SK-N-MC (cell line): ENCODE data around the gene PRR7.

Experiments used
- DNase-seq: peaks from one replicate; pipeline ENCODE4 v3.0.0-alpha.2; 2011; ENCODE audit warnings: low read depth, low spot score
- H3K27ac ChIP-seq: fragments of 200-600 bp; sonication (generic); 2 replicates; pipeline ENCODE4 v1.5.1; 2016; ENCODE audit warnings: mixed run types
- H3K36me3 ChIP-seq: fragments of 200-600 bp; sonication (generic); 2 replicates; pipeline ENCODE4 v1.6.1; 2017; ENCODE audit warnings: antibody characterized with exemption, low read length, mixed read lengths; ENCODE audit not compliant: insufficient read depth
- H3K4me3 ChIP-seq: fragments of 200-600 bp; sonication (generic); 2 replicates; pipeline ENCODE4 v1.5.1; 2016
- H3K9ac ChIP-seq: fragments of 200-600 bp; sonication (generic); 2 replicates; pipeline ENCODE4 v1.8.0; 2017; ENCODE audit warnings: mixed run types, mixed read lengths; ENCODE audit not compliant: insufficient read length
- H3K9me3 ChIP-seq: fragments of 200-600 bp; sonication (generic); 2 replicates; pipeline ENCODE4 v1.6.1; 2017; ENCODE audit warnings: low read depth, mild to moderate bottlenecking, antibody characterized with exemption, low read length, moderate library complexity, mixed read lengths
- EZH2 ChIP-seq: fragments of 200-600 bp; sonication (generic); IDR thresholded peaks from one replicate; pipeline ENCODE4 v1.6.1; 2017; ENCODE audit warnings: antibody characterized with exemption
- FOXP2 ChIP-seq: optimal IDR thresholded peaks from 2 replicates; pipeline ENCODE3; 2011; ENCODE audit warnings: mild to moderate bottlenecking, moderate library complexity; ENCODE audit not compliant: insufficient read depth; ENCODE audit errors: extremely low read length, control extremely low read depth
- POLR2AphosphoS5 ChIP-seq: IDR thresholded peaks from 2 replicates; pipeline ENCODE4 v1.6.1; 2012; ENCODE audit warnings: mild to moderate bottlenecking, low read depth, low read length, borderline replicate concordance

PRR7 gene

GRCh38 chr5:177428574-177429217 lies 17.9 kb upstream of the PRR7 start:
- H3K9ac ChIP-seq, result no peak overlapping the region
- no peak for DNase-seq
- no peak overlapping the region for H3K27ac ChIP-seq
- TF ChIP-seq POLR2AphosphoS5, result no peak
- H3K36me3 ChIP-seq, result peaks cover 1% of the 10 kb centered on the region; the same call in 1 of the 2 replicates
- no peaks in the 10 kb centered on the region for H3K9me3 ChIP-seq
- no peak overlapping the region for H3K4me3 ChIP-seq

DNA sequence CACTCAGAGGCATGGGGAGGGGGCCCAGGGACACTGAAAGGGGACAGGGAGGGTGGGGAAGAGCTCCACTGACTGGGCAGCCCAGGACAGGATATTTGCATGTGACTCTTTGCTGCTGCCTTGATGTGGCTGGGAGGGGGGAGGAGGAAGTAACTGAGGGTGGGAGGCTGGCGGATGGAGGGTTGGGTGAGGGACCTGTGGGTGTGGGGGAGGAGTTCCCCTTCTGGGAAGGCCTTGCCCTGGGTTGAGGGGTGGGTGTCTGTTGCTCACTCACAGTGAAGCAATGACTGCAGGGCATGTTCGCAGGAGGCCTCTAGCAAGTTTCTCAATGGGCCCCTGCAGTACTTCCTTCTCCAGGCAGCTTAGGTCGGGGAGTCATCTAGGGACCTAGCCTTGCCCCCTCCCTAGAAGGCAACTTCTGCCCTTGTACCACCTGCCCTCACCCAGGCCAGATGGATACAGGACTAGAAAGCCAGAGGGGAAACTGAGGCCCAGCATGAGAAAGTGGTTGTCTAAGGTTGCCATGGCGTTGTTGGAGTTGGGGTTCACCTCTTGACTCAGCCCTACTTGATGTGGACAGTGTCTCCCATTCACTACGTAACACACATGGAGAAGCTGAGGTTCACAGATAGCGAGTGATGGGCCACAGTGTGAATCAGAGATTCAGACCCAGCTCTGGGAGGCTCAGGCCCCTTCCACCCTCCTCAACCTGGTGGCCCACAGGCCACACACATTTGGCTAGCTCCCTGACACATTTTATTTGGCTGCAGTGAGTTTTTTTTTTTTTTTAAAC lies 17.2 kb upstream of the PRR7 start:
- no peak for TF ChIP-seq FOXP2
- TF ChIP-seq EZH2, result no peak
- no peak for TF ChIP-seq POLR2AphosphoS5
- Histone ChIP-seq H3K27ac (no peak overlapping the region), H3K36me3 (peaks cover 6% of the 10 kb centered on the region; the same call in 1 of the 2 replicates), H3K4me3 (no peak overlapping the region), H3K9me3 (no peaks in the 10 kb centered on the region), H3K9ac (no peak overlapping the region)
- no peak for DNase-seq

GRCh38 chr5:177430140-177430951 lies 16.3 kb upstream of the PRR7 start:
- no peak overlapping the region for H3K27ac ChIP-seq
- TF ChIP-seq EZH2, result no peak
- TF ChIP-seq FOXP2, result no peak
- no peak for TF ChIP-seq POLR2AphosphoS5
- no peaks in the 10 kb centered on the region for H3K9me3 ChIP-seq
- H3K4me3 ChIP-seq, result no peak overlapping the region
- H3K36me3 ChIP-seq, result peaks cover 6% of the 10 kb centered on the region; the same call in 1 of the 2 replicates
- no peak overlapping the region for H3K9ac ChIP-seq
- no peak for DNase-seq

GRCh38 chr5:177430972-177431316 lies 15.7 kb upstream of the PRR7 start:
- no peaks in the 10 kb centered on the region for H3K9me3 ChIP-seq
- H3K9ac ChIP-seq, result no peak overlapping the region
- no peak overlapping the region for H3K27ac ChIP-seq
- peaks cover 6% of the 10 kb centered on the region; the same call in 1 of the 2 replicates for H3K36me3 ChIP-seq
- no peak for TF ChIP-seq EZH2
- no peak overlapping the region for H3K4me3 ChIP-seq
- DNase-seq, result no peak

- no peak for TF ChIP-seq EZH2
- no peak for TF ChIP-seq FOXP2
- no peak for TF ChIP-seq POLR2AphosphoS5
- Histone ChIP-seq H3K4me3 (no peak overlapping the region), H3K27ac (no peak overlapping the region), H3K36me3 (peaks cover 6% of the 10 kb centered on the region; the same call in 1 of the 2 replicates), H3K9ac (no peak overlapping the region), H3K9me3 (no peaks in the 10 kb centered on the region)
- DNase-seq, result no peak
Observed at GRCh38 chr5:177431317-177432142, 15.1 kb upstream of the PRR7 start.

GRCh38 chr5:177432143-177432838 lies 14.3 kb upstream of the PRR7 start:
- no peak overlapping the region for H3K4me3 ChIP-seq
- no peak overlapping the region for H3K9ac ChIP-seq
- H3K36me3 ChIP-seq, result peaks cover 6% of the 10 kb centered on the region; the same call in 1 of the 2 replicates
- no peak for DNase-seq
- H3K9me3 ChIP-seq, result no peaks in the 10 kb centered on the region
- TF ChIP-seq FOXP2, result no peak
- TF ChIP-seq EZH2, result no peak
- no peak for TF ChIP-seq POLR2AphosphoS5
- no peak overlapping the region for H3K27ac ChIP-seq

DNA sequence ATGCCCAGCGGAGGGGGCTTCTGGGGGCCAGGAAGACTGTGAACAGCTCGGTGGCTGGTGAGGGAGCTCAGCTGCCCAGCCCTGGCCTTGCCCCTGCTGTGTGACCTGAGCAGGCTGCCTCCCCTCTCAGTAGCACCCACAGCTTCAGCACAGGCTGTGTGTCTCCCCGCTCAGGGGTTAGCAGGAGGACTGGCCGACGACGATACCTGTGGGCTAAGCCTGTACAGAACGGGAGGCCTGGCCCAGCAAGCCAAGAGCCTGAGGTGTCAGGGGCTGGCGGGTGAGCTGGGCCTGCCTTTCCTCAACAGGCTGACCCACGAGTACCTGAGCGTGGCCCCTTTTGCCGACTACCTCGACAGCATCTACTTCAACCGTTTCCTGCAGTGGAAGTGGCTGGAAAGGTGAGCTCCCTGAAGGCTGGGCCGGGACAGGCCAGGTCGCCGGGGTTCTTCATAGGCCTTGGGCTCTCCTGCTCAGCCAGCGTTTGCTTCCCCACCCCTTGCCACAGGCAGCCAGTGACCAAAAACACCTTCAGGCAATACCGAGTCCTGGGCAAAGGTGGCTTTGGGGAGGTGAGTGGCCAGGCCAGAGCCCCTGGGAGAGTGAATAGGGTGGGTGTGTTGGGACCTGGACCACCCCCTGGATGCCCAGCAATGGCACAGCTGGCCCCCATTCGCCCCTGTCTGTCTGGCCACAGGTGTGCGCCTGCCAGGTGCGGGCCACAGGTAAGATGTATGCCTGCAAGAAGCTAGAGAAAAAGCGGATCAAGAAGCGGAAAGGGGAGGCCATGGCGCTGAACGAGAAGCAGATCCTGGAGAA lies 13.6 kb upstream of the PRR7 start:
- no peak overlapping the region for H3K27ac ChIP-seq
- TF ChIP-seq EZH2, result no peak
- TF ChIP-seq POLR2AphosphoS5, result no peak
- no peak for TF ChIP-seq FOXP2
- H3K36me3 ChIP-seq, result peaks cover 6% of the 10 kb centered on the region; the same call in 1 of the 2 replicates
- no peaks in the 10 kb centered on the region for H3K9me3 ChIP-seq
- H3K4me3 ChIP-seq, result no peak overlapping the region
- DNase-seq, result no peak
- no peak overlapping the region for H3K9ac ChIP-seq
